Keratinocyte (primary cell): ENCODE results near the gene OR4C3. TPM values are rescaled to one million over a fixed set of nuclear protein-coding genes. Genes with fewer than 3 reads are reported as not detected.
A peak's percentile ranks its signal among the peaks of the same experiment; 100 is the strongest.
"Not testable (repeated sequence)": the region's sequence is repeated elsewhere in the genome, so short reads cannot be mapped to it uniquely, and the experiment has no call there.

ENCODE experiments used
- DNase-seq: peaks from one replicate; pipeline ENCODE4 v3.0.0-alpha.2; 2011; ENCODE audit warnings: low read depth, missing footprints, low spot score
- FAIRE-seq: peaks from 2 replicates; lab custom pipeline; 2011; peaks lifted over from hg19 to GRCh38; lab: Jason Lieb, UNC
- H2AFZ ChIP-seq: 2 replicates; pipeline ENCODE4 v1.6.0; 2012; ENCODE audit warnings: low read length, control low read depth, inconsistent platforms; ENCODE audit not compliant: control insufficient read depth
- H3K27ac ChIP-seq: 2 replicates; pipeline ENCODE4 v1.5.1; 2011; ENCODE audit warnings: low read length; ENCODE audit not compliant: control insufficient read depth, insufficient read depth
- H3K27me3 ChIP-seq: 3 replicates; pipeline ENCODE4 v1.6.0; 2011; ENCODE audit warnings: low read length; ENCODE audit not compliant: control insufficient read depth, insufficient read depth; ENCODE audit errors: extremely low read depth
- H3K36me3 ChIP-seq, 2 experiments: 2 replicates in 1 of 2; 3 replicates in 1 of 2; pipeline ENCODE4 v1.5.1; 2011; ENCODE audit warnings: low read length in 2 of 2, mild to moderate bottlenecking in 1 of 2; ENCODE audit not compliant: control insufficient read depth in 2 of 2, insufficient read depth in 2 of 2; ENCODE audit errors: extremely low read depth in 1 of 2
- H3K4me1 ChIP-seq: 3 replicates; pipeline ENCODE4 v1.5.1; 2011; ENCODE audit warnings: low read length; ENCODE audit not compliant: control insufficient read depth, insufficient read depth; ENCODE audit errors: extremely low read depth
- H3K4me2 ChIP-seq: 3 replicates; pipeline ENCODE4 v1.6.0; 2011; ENCODE audit warnings: low read depth, low read length; ENCODE audit not compliant: control insufficient read depth, insufficient read depth; ENCODE audit errors: extremely low read depth
- H3K4me3 ChIP-seq, 3 experiments: fragments of 200-600 bp in 1 of 3; sonication (generic) in 1 of 3; 2 replicates in 2 of 3; 3 replicates in 1 of 3; pipeline ENCODE4 v1.5.1; 2011 to 2016; ENCODE audit warnings: low read length in 3 of 3, mild to moderate bottlenecking in 3 of 3, control low read depth in 2 of 3, inconsistent platforms in 1 of 3, low read depth in 1 of 3, mixed read lengths in 1 of 3, mixed run types in 1 of 3, moderate library complexity in 1 of 3; ENCODE audit not compliant: control insufficient read depth in 2 of 3, insufficient read depth in 2 of 3; ENCODE audit errors: extremely low read depth in 1 of 3
- H3K79me2 ChIP-seq: 2 replicates; pipeline ENCODE4 v1.6.0; 2012; ENCODE audit warnings: low read length; ENCODE audit not compliant: control insufficient read depth, insufficient read depth
- H3K9ac ChIP-seq: 3 replicates; pipeline ENCODE4 v1.6.0; 2011; ENCODE audit warnings: low read length; ENCODE audit not compliant: control insufficient read depth, insufficient read depth; ENCODE audit errors: extremely low read depth
- H3K9me1 ChIP-seq: 3 replicates; pipeline ENCODE4 v1.6.0; 2011; ENCODE audit warnings: low read length; ENCODE audit not compliant: control insufficient read depth, insufficient read depth; ENCODE audit errors: extremely low read depth
- H3K9me3 ChIP-seq: 2 replicates; pipeline ENCODE4 v1.5.1; 2012; ENCODE audit warnings: low read depth, low read length; ENCODE audit not compliant: control insufficient read depth
- H4K20me1 ChIP-seq: 3 replicates; pipeline ENCODE4 v1.6.0; 2011; ENCODE audit warnings: low read length; ENCODE audit not compliant: control insufficient read depth, insufficient read depth; ENCODE audit errors: extremely low read depth
- EZH2 ChIP-seq: IDR thresholded peaks from one replicate; pipeline ENCODE4 v1.6.1; 2012; ENCODE audit warnings: inconsistent platforms, mild to moderate bottlenecking, low read length, moderate library complexity
- dilution Hi-C: fragments of 300-500 bp; cut with MboI; formaldehyde crosslinking; loops from one replicate; pipeline ENCODE4 v1.7.0; 2020; ENCODE audit warnings: low sequenced_read_pairs; ENCODE audit not compliant: extremely low pct_ligation_motif_present
- polyA plus RNA-seq, 5 experiments: library from polyadenylated mRNA; depleted of rRNA in 3 of 5; stranded (reverse) in 3 of 5; stranded (forward) in 1 of 5; unstranded in 1 of 5; fragments of >200 nt; gene quantifications; 1 replicate in 1 of 5; 2 replicates in 3 of 5; 3 replicates in 1 of 5; pipeline versions ENCODE4 v1.2.1 to v1.2.3, GENCODE V29; 2011 to 2012; ENCODE audit warnings: missing spikeins in 2 of 5, low read depth in 1 of 5, low replicate concordance in 1 of 5
- TF ChIP-seq, protein P1 (sequence below), 3 experiments: IDR thresholded peaks in 1 of 3; conservative IDR thresholded peaks in 1 of 3; optimal IDR thresholded peaks in 1 of 3; 2 replicates in 2 of 3; 3 replicates in 1 of 3; pipeline versions ENCODE3 to v1.5.1; 2011; ENCODE audit warnings: low read length in 3 of 3, mild to moderate bottlenecking in 3 of 3, moderate library complexity in 2 of 3, control low read depth in 1 of 3, inconsistent platforms in 1 of 3; ENCODE audit not compliant: insufficient read depth in 2 of 3; ENCODE audit errors: extremely low read depth in 1 of 3

OR4C3 gene
- polyA plus RNA-seq, 1 donor (not counting 4 experiments of a cell fraction or from before 2014, with no cell fraction given): not detected

GRCh38 chr11:48307760-48308386 lies 16.8 kb upstream of the OR4C3 start:
- Histone ChIP-seq H3K9ac (no peak overlapping the region), H3K4me2 (no peak overlapping the region), H3K4me3 (no peak overlapping the region), H3K9me1 (no peaks in the 10 kb centered on the region), H3K36me3 (no peaks in the 10 kb centered on the region), H3K9me3 (no peaks in the 10 kb centered on the region), H4K20me1 (no peaks in the 10 kb centered on the region), H3K79me2 (no peaks in the 10 kb centered on the region), H3K27ac (no peak overlapping the region), H3K27me3 (no peaks in the 10 kb centered on the region), H2AFZ (no peak overlapping the region), H3K4me1 (no peaks in the 10 kb centered on the region)
- TF ChIP-seq EZH2: no peak
- TF ChIP-seq, protein P1, sequence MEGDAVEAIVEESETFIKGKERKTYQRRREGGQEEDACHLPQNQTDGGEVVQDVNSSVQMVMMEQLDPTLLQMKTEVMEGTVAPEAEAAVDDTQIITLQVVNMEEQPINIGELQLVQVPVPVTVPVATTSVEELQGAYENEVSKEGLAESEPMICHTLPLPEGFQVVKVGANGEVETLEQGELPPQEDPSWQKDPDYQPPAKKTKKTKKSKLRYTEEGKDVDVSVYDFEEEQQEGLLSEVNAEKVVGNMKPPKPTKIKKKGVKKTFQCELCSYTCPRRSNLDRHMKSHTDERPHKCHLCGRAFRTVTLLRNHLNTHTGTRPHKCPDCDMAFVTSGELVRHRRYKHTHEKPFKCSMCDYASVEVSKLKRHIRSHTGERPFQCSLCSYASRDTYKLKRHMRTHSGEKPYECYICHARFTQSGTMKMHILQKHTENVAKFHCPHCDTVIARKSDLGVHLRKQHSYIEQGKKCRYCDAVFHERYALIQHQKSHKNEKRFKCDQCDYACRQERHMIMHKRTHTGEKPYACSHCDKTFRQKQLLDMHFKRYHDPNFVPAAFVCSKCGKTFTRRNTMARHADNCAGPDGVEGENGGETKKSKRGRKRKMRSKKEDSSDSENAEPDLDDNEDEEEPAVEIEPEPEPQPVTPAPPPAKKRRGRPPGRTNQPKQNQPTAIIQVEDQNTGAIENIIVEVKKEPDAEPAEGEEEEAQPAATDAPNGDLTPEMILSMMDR (optimal IDR thresholded peaks at IDR 0.05 in 1 of 3, IDR thresholded peaks at IDR 0.05 in 1 of 3, conservative IDR thresholded peaks at IDR 0.05 in 1 of 3; ENCODE audit: extremely low read depth in 1 of 3, insufficient read depth in 2 of 3, low read length in 3 of 3): peak; percentile 75 to 87 (median 82)
- FAIRE-seq (peak; percentile 51), DNase-seq (no peak)
- dilution Hi-C loops: no loop called here

DNA sequence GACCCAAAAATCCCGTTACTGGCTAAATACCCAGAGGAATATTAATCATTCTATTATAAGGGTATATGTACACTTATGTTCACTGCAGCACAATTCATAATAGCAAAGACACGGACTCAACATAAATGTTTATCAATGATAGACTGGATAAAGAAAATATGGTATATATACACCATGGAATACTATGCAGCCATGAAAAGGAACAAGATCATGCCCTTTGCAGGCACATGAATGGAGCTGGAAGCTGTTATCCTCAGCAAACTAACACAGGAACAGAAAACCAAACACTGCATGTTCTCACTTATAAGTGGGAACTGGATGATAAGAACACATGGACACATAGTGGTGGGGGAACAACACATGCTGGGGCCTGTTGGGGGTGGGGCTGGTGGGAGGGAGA lies 11.1 kb upstream of the OR4C3 start:
- H3K4me3 ChIP-seq, DNase-seq, dilution Hi-C loops, H3K27me3 ChIP-seq, H4K20me1 ChIP-seq, H3K4me1 ChIP-seq, H3K9me3 ChIP-seq, H2AFZ ChIP-seq, H3K79me2 ChIP-seq, H3K9ac ChIP-seq, FAIRE-seq, H3K4me2 ChIP-seq, H3K9me1 ChIP-seq, H3K36me3 ChIP-seq, H3K27ac ChIP-seq: not testable (repeated sequence)

DNA sequence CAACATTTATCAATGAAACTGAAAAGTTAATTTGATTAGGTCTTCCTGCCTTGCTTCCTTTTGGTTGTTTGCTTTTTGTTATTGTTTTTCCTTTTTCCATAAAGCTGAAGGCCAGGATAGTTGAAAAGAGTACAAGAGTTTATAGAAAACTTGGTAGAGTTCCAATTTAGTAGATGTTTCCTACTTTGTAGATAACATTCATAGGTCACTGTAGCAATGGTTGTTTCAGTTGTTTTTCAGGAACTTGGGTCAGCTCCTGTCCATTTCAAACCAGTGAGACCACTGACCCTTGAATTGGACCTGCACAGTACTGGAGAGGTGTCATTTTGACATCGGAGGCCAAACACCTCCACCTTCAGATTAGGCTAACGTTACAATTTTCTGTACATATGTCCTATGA lies 4.9 kb upstream of the OR4C3 start:
- H3K27ac ChIP-seq, H3K9me3 ChIP-seq, FAIRE-seq, H3K27me3 ChIP-seq, H3K4me3 ChIP-seq, DNase-seq, dilution Hi-C loops, H3K4me1 ChIP-seq, H3K9ac ChIP-seq, H3K4me2 ChIP-seq, H2AFZ ChIP-seq, H3K9me1 ChIP-seq, H3K79me2 ChIP-seq, H4K20me1 ChIP-seq, H3K36me3 ChIP-seq: not testable (repeated sequence)
